Measurements from ENCODE around the gene ARHGAP29.

Gene ARHGAP29

DNA sequence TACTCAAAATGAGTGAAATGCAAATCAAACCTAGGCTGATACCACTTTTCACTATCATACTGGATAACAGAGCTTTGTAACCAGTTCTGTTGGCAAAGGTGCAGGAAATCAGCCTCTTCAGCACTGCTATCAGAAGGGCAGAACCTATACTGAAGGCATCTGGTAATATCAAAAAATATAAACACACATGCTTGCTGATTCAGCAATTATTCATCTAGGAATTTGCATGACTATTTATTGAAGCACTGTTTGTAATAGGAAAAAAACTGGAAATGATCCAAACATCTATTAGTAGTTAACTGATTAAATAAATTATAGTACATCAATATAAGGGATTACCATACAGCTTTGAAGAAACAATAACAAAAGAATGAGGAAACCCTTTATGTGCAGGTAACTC lies 21.4 kb downstream of the ARHGAP29 start:
- Histone ChIP-seq H3K4me2 (ENCODE audit: low read length) (no peak overlapping the region), H4K8ac (ENCODE audit: low read depth, low read length) (no peak overlapping the region), H3K4me1 (ENCODE audit: control insufficient read depth in 1 of 2, insufficient read depth in 2 of 2, low read length in 2 of 2) (peaks cover 3 to 7% of the 10 kb centered on the region in 2 experiments), H3K18ac (ENCODE audit: low read length) (no peak overlapping the region), H3K9ac (ENCODE audit: low read length) (no peak overlapping the region), H2AFZ (ENCODE audit: insufficient read depth, low read length, poor library complexity) (no peak overlapping the region), H3K36me3 (ENCODE audit: control insufficient read depth in 1 of 2, insufficient read depth in 2 of 2, low read length in 2 of 2) (peaks cover 9 to 15% of the 10 kb centered on the region in 2 experiments), H4K12ac (ENCODE audit: low read depth, low read length) (no peak overlapping the region), H3K79me2 (ENCODE audit: control insufficient read depth, insufficient read depth, low read length, poor library complexity) (peaks cover 2% of the 10 kb centered on the region), H3K23ac (ENCODE audit: low read length) (no peak overlapping the region), H3K4me3 (ENCODE audit: low read depth, low read length) (no peak overlapping the region), H2BK120ac (ENCODE audit: insufficient read depth, low read length, poor library complexity) (no peak overlapping the region), H2BK5ac (ENCODE audit: low read depth, low read length, poor library complexity) (no peak overlapping the region), H3K27ac (ENCODE audit: low read depth, low read length) (no peak overlapping the region), H2AK5ac (ENCODE audit: low read length) (no peak overlapping the region), H3K79me1 (ENCODE audit: low read length) (no peaks in the 10 kb centered on the region), H3K27me3 (ENCODE audit: insufficient read depth, low read length) (no peaks in the 10 kb centered on the region), H2BK12ac (ENCODE audit: low read length) (no peak overlapping the region), H3K4ac (ENCODE audit: low read depth, low read length) (no peak overlapping the region), H3K14ac (ENCODE audit: low read length) (no peak overlapping the region), H3K9me3 (ENCODE audit: insufficient read depth, low read depth, low read length) (no peaks in the 10 kb centered on the region), H4K91ac (ENCODE audit: low read depth, low read length) (no peak overlapping the region)
- no peak for DNase-seq

DNA sequence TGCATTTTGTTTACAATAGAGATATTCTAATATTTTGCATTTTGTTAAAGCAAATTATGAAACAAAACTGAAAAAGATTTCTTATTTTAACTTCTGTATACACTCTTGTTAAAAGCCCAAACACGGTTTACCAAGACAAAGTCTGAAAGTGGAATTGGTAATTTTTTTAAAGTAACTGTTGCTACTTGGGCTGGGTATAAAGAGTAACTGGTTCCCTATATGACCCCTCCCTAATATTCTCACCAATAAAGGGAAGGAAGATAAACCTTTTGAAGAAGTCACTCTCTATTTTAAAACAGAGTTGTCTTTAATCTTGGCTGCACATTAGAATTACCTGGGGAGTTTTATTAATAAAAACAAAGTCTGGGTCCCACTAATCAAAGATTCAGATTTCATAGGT lies 27.4 kb downstream of the ARHGAP29 start:
- H3K18ac ChIP-seq (ENCODE audit: low read length), result no peak overlapping the region

DNA sequence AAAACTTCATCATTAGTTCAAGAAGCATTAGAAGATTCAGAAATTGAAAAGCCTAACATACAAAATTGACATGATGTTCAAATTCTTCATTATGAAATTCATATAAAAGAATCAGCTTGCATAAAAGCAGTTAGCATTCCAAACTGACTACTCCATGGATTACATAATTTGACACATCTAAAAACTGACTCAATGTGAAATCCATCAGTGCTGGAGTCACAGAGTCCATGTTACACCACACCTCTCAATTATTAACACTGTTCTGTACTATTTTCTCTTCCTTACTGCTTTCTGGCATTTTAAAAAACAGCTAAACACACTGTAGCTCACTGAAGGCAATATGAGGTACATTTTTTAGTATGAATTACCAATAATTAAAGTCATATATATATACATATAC lies 28.0 kb downstream of the ARHGAP29 start:
- H3K4me3 ChIP-seq (ENCODE audit: low read depth, low read length), result no peak overlapping the region
- no peaks in the 10 kb centered on the region for H3K79me2 ChIP-seq (ENCODE audit: control insufficient read depth, insufficient read depth, low read length, poor library complexity)
- H2AK5ac ChIP-seq (ENCODE audit: low read length), result no peak overlapping the region
- H3K36me3 ChIP-seq (ENCODE audit: control insufficient read depth in 1 of 2, insufficient read depth in 2 of 2, low read length in 2 of 2), result peaks cover 16 to 17% of the 10 kb centered on the region in 2 experiments
- H4K8ac ChIP-seq (ENCODE audit: low read depth, low read length), result no peak overlapping the region
- no peak overlapping the region for H3K18ac ChIP-seq (ENCODE audit: low read length)
- H2AFZ ChIP-seq (ENCODE audit: insufficient read depth, low read length, poor library complexity), result no peak overlapping the region
- H3K4me1 ChIP-seq (ENCODE audit: control insufficient read depth in 1 of 2, insufficient read depth in 2 of 2, low read length in 2 of 2), result peaks cover 0 to 2% of the 10 kb centered on the region in 2 experiments
- H3K4ac ChIP-seq (ENCODE audit: low read depth, low read length), result no peak overlapping the region
- no peak overlapping the region for H3K4me2 ChIP-seq (ENCODE audit: low read length)
- no peak overlapping the region for H4K12ac ChIP-seq (ENCODE audit: low read depth, low read length)
- no peak overlapping the region for H2BK120ac ChIP-seq (ENCODE audit: insufficient read depth, low read length, poor library complexity)
- no peak overlapping the region for H2BK12ac ChIP-seq (ENCODE audit: low read length)
- no peak overlapping the region for H3K14ac ChIP-seq (ENCODE audit: low read length)
- H3K27me3 ChIP-seq (ENCODE audit: insufficient read depth, low read length), result no peaks in the 10 kb centered on the region
- H3K23ac ChIP-seq (ENCODE audit: low read length), result no peak overlapping the region
- DNase-seq, result no peak
- H3K9ac ChIP-seq (ENCODE audit: low read length), result no peak overlapping the region
- no peaks in the 10 kb centered on the region for H3K9me3 ChIP-seq (ENCODE audit: insufficient read depth, low read depth, low read length)
- no peak overlapping the region for H3K27ac ChIP-seq (ENCODE audit: low read depth, low read length)
- no peaks in the 10 kb centered on the region for H3K79me1 ChIP-seq (ENCODE audit: low read length)
- H4K91ac ChIP-seq (ENCODE audit: low read depth, low read length), result no peak overlapping the region
- H2BK5ac ChIP-seq (ENCODE audit: low read depth, low read length, poor library complexity), result no peak overlapping the region

More for the DNA sequence above, 27.4 kb downstream of the ARHGAP29 start:
- Histone ChIP-seq H2BK5ac (ENCODE audit: low read depth, low read length, poor library complexity) (no peak overlapping the region), H3K79me2 (ENCODE audit: control insufficient read depth, insufficient read depth, low read length, poor library complexity) (no peaks in the 10 kb centered on the region), H3K4me1 (ENCODE audit: control insufficient read depth in 1 of 2, insufficient read depth in 2 of 2, low read length in 2 of 2) (peaks cover 0 to 2% of the 10 kb centered on the region in 2 experiments), H3K36me3 (ENCODE audit: control insufficient read depth in 1 of 2, insufficient read depth in 2 of 2, low read length in 2 of 2) (peaks cover 16 to 17% of the 10 kb centered on the region in 2 experiments), H4K12ac (ENCODE audit: low read depth, low read length) (no peak overlapping the region), H3K23ac (ENCODE audit: low read length) (no peak overlapping the region), H3K14ac (ENCODE audit: low read length) (no peak overlapping the region), H3K27me3 (ENCODE audit: insufficient read depth, low read length) (no peaks in the 10 kb centered on the region), H4K91ac (ENCODE audit: low read depth, low read length) (no peak overlapping the region), H3K4me3 (ENCODE audit: low read depth, low read length) (no peak overlapping the region), H3K4ac (ENCODE audit: low read depth, low read length) (no peak overlapping the region), H3K27ac (ENCODE audit: low read depth, low read length) (no peak overlapping the region), H3K9me3 (ENCODE audit: insufficient read depth, low read depth, low read length) (no peaks in the 10 kb centered on the region), H2AFZ (ENCODE audit: insufficient read depth, low read length, poor library complexity) (no peak overlapping the region), H2BK120ac (ENCODE audit: insufficient read depth, low read length, poor library complexity) (no peak overlapping the region), H2BK12ac (ENCODE audit: low read length) (no peak overlapping the region), H3K4me2 (ENCODE audit: low read length) (no peak overlapping the region), H4K8ac (ENCODE audit: low read depth, low read length) (no peak overlapping the region), H3K9ac (ENCODE audit: low read length) (no peak overlapping the region), H2AK5ac (ENCODE audit: low read length) (no peak overlapping the region), H3K79me1 (ENCODE audit: low read length) (no peaks in the 10 kb centered on the region)
- WGBS (ENCODE audit: extremely low coverage, insufficient coverage, insufficient read length), result no CpG with 5 or more reads among the region's 1 CpG
- no peak for DNase-seq

DNA sequence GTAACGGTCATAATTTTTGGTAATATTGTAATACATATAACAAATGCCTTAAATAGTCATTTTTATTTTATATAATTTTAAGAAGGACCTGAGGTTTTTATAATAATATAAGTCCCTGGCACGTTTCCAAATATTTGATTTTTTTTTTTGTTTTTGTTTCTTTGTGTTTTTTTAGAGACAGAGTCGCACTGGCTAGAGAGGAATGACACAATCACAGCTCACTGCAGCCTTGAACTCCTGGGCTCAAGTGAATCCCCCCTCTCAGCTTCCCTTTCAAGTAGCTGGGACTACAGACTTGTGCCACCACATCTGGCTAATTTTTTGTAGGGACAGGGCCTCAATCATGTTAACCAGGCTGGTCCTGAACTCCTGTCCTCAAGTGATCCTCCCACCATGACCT lies 29.7 kb downstream of the ARHGAP29 start:
- Histone ChIP-seq H3K4ac (ENCODE audit: low read depth, low read length) (no peak overlapping the region), H2AK5ac (ENCODE audit: low read length) (no peak overlapping the region), H3K27me3 (ENCODE audit: insufficient read depth, low read length) (no peaks in the 10 kb centered on the region), H3K36me3 (ENCODE audit: control insufficient read depth in 1 of 2, insufficient read depth in 2 of 2, low read length in 2 of 2) (peaks cover 18 to 21% of the 10 kb centered on the region in 2 experiments), H3K79me2 (ENCODE audit: control insufficient read depth, insufficient read depth, low read length, poor library complexity) (no peaks in the 10 kb centered on the region), H2BK120ac (ENCODE audit: insufficient read depth, low read length, poor library complexity) (no peak overlapping the region), H3K23ac (ENCODE audit: low read length) (no peak overlapping the region), H3K4me2 (ENCODE audit: low read length) (no peak overlapping the region), H2BK5ac (ENCODE audit: low read depth, low read length, poor library complexity) (no peak overlapping the region), H3K4me1 (ENCODE audit: control insufficient read depth in 1 of 2, insufficient read depth in 2 of 2, low read length in 2 of 2) (peaks cover 0 to 2% of the 10 kb centered on the region in 2 experiments), H3K9me3 (ENCODE audit: insufficient read depth, low read depth, low read length) (no peaks in the 10 kb centered on the region), H2AFZ (ENCODE audit: insufficient read depth, low read length, poor library complexity) (no peak overlapping the region), H3K27ac (ENCODE audit: low read depth, low read length) (no peak overlapping the region), H3K14ac (ENCODE audit: low read length) (no peak overlapping the region), H3K4me3 (ENCODE audit: low read depth, low read length) (no peak overlapping the region), H3K18ac (ENCODE audit: low read length) (no peak overlapping the region), H4K91ac (ENCODE audit: low read depth, low read length) (no peak overlapping the region), H4K8ac (ENCODE audit: low read depth, low read length) (no peak overlapping the region), H3K9ac (ENCODE audit: low read length) (no peak overlapping the region), H3K79me1 (ENCODE audit: low read length) (no peaks in the 10 kb centered on the region), H2BK12ac (ENCODE audit: low read length) (no peak overlapping the region), H4K12ac (ENCODE audit: low read depth, low read length) (no peak overlapping the region)
- DNase-seq, result no peak
- no CpG with 5 or more reads among the region's 3 CpGs for WGBS (ENCODE audit: extremely low coverage, insufficient coverage, insufficient read length)
